GM20000 (cell line): ENCODE results near the gene GPR50.

ENCODE experiments used
- DNase-seq: peaks from one replicate; pipeline ENCODE4 v3.0.0; 2012; ENCODE audit warnings: low spot score
- TF ChIP-seq, protein P1 (sequence below): IDR thresholded peaks from 2 replicates; pipeline ENCODE4 v1.5.1; 2012; ENCODE audit warnings: mild to moderate bottlenecking, control low read depth; ENCODE audit errors: extremely low read depth, missing control alignments

The GPR50 gene

DNA sequence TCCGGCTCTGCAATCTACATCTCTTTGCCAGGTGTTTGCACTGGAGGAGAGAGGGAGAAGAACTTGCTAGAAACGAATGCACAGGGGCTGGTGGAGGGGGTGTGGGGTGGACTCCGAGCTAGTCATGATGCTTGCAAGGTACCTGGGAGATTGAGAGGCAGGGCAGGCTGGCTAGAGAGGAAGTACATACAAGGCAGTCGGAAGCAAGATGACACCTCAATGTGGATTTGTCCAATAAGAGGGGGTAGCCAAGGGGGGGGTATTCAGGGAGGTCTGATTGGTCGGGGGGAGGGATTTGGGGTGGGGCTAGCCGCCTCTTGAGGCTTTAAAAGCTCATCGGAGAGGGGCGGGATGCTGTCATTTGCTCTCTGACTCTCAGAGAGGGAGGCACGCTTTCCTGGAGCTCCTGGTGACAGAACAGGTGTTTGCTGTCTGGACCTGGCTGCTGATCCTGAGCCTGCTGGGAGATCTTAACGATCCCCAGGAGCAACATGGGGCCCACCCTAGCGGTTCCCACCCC is at the start of gene GPR50:
Gene GPR50 (plus strand): TSS at position 354 of the 520 bp plus-strand sequence. CDS start 138 bp downstream, at position 492.
- no peak for DNase-seq
- TF ChIP-seq, protein P1, sequence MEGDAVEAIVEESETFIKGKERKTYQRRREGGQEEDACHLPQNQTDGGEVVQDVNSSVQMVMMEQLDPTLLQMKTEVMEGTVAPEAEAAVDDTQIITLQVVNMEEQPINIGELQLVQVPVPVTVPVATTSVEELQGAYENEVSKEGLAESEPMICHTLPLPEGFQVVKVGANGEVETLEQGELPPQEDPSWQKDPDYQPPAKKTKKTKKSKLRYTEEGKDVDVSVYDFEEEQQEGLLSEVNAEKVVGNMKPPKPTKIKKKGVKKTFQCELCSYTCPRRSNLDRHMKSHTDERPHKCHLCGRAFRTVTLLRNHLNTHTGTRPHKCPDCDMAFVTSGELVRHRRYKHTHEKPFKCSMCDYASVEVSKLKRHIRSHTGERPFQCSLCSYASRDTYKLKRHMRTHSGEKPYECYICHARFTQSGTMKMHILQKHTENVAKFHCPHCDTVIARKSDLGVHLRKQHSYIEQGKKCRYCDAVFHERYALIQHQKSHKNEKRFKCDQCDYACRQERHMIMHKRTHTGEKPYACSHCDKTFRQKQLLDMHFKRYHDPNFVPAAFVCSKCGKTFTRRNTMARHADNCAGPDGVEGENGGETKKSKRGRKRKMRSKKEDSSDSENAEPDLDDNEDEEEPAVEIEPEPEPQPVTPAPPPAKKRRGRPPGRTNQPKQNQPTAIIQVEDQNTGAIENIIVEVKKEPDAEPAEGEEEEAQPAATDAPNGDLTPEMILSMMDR = no peak

DNA sequence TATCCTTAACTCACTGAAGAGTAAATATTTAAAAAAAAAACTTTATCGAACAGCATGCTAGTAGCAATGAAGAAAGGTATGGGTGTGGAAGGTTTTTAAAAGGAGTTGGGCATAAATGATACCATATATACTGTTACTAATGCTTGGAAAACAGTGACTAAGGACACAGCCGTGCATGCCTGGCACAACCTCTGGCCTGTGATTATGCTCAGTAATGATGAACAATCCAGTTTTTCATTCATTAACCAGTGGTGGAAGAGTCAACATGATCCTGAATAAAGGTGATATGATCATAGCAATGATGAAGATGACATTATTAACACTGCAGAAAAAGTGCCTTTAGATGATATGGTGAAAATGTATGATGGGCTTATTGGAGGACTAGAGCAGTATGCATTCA is 43.9 kb upstream of the GPR50 start:
- no peak for DNase-seq
- TF ChIP-seq, protein P1 = no peak

DNA sequence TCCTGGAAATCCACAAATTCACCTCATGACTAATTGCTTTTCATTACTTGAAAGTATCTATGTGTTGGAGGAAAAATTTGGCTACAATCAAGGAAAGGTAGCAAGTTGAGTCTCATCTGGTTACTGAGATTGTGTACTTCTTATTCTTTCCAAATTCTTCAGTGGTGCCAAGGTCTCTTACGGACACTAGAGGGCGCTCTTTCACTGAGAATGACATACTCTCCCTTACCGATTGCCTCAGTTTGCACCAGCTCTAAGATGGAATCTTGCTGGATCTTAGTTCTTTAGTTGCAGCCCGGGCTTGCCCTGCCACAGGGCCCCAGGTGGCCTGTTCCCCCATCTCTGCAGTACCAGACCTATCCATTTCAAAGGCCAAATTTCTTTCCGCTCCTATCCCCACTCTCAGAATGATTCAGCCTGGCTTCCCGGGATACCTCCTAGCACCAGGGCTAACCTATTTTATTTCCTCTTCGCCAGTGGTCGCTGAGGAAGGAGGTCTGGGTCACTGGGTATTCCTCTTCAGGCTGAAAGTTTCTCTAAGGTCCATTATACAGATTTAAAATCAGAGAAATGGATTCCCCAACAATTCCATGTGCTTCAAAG is 24.6 kb upstream of the GPR50 start:
- TF ChIP-seq, protein P1 = no peak
- peak; percentile 28 for DNase-seq

DNA sequence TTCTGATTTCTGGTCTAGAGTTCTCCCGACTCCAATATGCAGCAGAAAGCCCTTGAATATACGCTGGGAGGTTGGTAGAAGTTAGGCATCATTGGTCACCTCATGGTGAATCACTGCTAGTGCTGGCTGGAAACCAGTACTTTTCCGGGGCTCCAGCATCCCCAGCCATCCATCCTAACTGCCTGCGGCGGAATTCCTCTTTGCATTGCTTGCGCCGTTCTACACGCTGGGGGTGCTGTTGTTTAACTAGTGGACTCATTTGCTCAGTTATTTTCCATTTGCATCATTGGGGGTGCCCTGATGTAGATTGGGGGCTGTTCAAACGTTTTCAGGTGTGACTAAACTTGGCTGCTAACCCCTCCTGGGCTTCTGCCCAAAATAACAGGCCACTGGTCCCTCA is 23.3 kb upstream of the GPR50 start:
- DNase-seq = no peak
- TF ChIP-seq, protein P1 = no peak

DNA sequence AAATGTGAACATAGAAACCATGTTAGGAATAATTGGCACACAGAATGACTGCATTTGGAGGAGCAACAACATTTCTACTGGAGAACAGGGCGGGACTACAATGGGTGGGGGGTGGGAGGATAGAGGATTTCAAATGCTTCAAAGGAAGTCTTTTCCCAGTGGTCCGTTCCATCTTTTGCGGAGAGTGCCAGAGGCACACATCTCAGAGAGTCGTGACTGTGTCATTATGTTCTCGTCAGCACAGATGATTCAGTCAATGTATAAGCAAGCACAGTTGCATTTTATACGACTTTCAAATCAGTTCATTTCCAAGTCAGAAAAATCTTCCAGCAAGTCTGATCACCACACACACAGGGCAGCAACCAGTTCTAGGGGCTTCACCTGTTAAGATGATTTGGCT is 22.7 kb upstream of the GPR50 start:
- DNase-seq = no peak
- TF ChIP-seq, protein P1 = no peak

DNA sequence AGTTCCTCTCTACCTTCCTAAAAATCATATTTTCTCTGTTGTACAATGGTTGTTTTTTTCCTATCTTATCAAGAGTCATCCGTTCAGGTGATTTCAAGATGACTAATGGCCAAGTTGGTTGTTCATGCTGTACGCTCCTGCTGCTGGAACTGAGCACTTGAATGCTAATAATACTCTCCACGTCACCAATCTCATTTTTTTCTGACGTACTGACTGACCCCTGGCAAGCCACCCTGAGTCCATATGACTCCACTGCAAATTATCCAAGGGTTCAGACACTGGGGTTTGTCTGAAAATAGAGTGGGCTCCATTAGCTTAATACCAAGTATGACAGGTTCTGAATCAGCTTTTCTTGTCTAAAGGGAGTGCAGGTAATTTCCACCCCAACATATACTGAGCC is 21.1 kb upstream of the GPR50 start:
- no peak for DNase-seq
- TF ChIP-seq, protein P1 = no peak

DNA sequence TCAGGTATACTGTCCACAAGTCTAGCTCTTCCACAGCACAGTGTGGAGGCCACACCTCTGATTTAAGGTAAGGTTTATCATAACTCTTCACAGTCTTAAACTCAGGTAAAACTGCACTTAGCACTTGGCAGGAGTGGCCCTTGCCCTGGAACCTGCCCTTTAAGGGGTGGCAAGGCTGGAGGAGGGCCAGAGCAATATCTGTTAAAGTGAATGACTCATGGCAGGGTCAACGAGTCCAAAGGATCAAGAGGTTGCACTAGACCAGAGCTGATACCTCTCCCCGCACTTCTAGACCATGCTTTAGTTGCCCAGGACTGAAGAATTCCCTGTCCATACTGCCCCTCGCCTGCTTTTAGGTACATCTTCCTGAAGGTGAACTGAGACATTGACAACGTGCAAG is 14.7 kb upstream of the GPR50 start:
- TF ChIP-seq, protein P1 = no peak
- no peak for DNase-seq
